ENCODE data around the gene ADARB1. TPM values are rescaled to one million over a fixed set of nuclear protein-coding genes. Genes with fewer than 3 reads are reported as not detected.

ADARB1 gene
- total RNA-seq, 1 donor from 2014 or later: 18.8 TPM

DNA sequence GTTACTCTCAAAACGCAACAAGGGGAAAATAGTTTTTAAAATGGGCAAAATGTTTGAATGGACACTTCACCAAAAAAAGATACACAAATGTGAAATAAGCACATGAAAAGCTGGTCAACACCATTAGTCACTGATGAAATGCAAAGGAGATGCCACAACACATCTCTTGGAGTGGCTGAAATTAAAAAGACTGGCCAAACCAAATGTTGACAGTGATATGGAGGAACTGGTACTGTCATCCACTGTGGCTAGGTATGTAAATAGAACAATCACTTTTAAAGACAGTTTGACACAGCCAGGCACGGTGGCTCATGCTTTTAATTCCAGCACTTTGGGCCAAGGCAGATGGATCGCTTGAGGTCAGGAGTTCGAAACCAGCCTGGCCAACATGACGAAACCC lies 122.2 kb downstream of the ADARB1 start:
- DNase-seq (ENCODE audit: low read depth, low spot score): no peak

- DNase-seq (ENCODE audit: low read depth, low spot score): no peak
Measured at GRCh38 chr21:45199201-45199600, 124.8 kb downstream of the ADARB1 start.

GRCh38 chr21:45200031-45200430 lies 125.7 kb downstream of the ADARB1 start:
- DNase-seq (ENCODE audit: low read depth, low spot score): no peak

DNA sequence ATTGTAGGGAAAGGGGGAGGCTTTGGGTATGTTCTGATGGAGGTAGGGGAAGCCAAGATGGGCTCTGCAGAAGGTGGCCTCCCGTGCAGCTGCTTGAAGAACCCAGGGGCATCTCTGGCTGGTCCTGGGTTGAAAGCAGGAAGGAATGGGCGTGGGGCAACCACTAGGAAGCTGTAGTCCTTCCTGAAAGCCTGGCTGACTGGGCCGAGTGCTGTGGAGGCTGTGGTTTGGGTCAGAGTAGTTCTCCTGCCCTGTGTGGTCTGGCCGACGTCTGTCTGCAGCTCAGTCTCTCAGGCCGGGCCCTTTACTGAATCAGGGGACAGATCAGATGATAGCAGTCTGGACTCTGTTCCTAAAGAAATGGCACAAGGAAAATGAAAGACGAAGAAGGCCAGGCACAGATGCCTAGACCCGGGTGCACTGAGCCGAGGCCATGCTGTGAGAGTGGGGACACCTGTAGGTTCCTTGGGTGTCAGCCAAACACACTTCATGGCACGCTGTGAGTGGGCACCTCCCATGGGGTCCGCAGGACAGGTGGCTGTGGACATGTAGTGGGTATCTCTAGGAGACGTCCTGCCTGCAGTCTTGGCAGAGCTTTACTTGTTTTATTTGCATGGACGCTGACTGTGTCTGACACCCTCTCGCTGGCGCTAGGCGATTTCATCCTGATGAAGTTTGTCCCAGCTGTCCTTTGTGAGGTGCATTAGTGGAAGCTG lies 126.4 kb downstream of the ADARB1 start:
- DNase-seq (ENCODE audit: low read depth, low spot score): no peak

DNA sequence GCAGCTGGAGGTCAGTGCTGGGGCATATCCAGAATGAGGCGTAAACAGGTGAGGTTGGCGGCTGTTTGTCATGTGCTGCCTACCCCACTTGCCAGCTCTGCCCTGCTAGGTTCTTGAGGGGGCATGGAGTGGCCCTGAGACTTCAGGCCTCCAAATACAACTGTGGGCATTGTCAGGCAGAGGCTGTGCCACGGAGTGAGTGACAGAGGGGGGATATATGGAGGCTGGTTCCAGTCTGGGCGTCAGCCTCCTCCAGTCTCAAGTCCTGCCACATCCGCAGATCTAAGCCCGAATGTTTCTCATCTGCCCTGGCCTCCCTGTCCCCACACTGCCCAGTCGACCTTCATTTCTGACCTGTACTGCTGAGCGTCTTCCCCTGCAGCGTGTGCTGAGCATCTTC lies 128.0 kb downstream of the ADARB1 start:
- DNase-seq (ENCODE audit: low read depth, low spot score): no peak

DNA sequence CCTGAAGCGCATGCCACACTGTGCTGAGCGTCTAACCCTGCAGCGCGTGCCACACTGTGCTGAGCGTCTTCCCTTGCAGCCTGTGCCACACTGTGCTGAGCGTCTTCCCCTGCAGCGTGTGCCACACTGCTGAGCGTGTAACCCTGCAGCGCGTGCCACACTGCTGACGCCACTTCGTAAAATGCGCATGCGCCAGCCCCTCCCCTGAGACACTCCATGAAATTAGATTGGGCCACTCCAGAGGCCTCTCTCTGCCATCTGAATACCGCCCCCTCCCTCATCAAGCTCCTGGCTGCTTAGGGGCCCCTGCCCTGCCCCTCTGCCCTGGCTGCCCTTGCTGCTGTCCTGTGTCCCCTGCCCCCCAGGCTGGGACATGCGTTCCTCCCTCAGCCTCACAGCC lies 128.5 kb downstream of the ADARB1 start:
- no peak for DNase-seq (ENCODE audit: low read depth, low spot score)

GRCh38 chr21:45203983-45204382 lies 129.6 kb downstream of the ADARB1 start:
- DNase-seq (ENCODE audit: low read depth, low spot score): no peak

DNA sequence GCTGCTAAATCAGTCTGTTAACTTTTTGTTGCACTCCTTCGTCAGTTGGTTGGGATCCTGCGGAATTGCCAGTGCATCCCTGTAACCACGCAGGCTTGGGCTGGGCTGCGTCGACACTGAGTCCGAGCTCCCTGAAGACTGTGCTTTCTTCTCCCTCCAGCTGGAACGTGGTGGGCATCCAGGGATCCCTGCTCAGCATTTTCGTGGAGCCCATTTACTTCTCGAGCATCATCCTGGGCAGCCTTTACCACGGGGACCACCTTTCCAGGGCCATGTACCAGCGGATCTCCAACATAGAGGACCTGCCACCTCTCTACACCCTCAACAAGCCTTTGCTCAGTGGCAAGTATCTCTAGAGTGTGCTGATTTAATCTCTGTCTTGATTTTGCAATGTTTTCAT lies 130.0 kb downstream of the ADARB1 start:
- no peak for DNase-seq (ENCODE audit: low read depth, low spot score)

GRCh38 chr21:45207839-45208626 lies 133.7 kb downstream of the ADARB1 start:
- DNase-seq (ENCODE audit: low read depth, low spot score): no peak

- DNase-seq (ENCODE audit: low read depth, low spot score): no peak
Measured at GRCh38 chr21:45208627-45208951, 134.2 kb downstream of the ADARB1 start.

DNA sequence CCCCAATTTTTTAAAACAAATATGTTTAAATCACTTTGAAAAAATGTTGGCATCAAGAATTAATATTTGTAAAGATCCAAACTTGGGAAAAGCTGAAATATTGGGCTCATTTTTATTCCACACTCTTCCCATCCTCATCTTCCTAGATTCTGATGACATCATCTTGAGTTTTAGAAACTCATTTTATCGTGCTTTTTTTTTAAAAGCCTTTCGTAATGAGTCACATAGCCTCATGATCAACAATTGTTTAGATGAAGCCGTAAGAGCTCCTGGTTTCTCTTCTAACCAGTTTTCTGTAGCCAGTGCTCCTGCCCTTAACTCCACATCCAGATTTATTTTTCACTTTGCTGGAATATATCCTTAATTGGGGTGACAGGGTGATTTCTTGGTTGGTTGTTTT lies 134.7 kb downstream of the ADARB1 start:
- no peak for DNase-seq (ENCODE audit: low read depth, low spot score)

GRCh38 chr21:45209685-45210284 lies 135.4 kb downstream of the ADARB1 start:
- no peak for DNase-seq (ENCODE audit: low read depth, low spot score)

GRCh38 chr21:45210461-45210983 lies 136.1 kb downstream of the ADARB1 start:
- no peak for DNase-seq (ENCODE audit: low read depth, low spot score)

DNA sequence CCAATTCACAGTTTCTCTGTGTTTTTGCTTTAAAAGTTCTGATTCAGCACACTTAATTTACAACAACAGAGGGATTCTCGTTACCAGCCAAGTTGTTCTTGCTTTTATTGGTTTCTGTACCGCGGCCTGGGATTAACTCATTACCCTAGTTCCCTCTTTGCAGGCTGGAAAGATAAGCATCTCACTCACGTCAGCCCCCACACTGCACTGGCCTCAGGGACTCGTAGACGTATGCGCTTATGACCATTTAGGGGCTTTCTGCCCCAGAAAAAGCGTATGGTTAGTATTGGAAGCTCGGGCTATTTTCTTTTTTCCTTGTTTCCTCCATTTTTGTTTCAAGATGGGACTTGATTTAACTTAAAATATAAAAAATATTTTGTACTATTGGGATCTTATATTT lies 137.3 kb downstream of the ADARB1 start:
- no peak for DNase-seq (ENCODE audit: low read depth, low spot score)

DNA sequence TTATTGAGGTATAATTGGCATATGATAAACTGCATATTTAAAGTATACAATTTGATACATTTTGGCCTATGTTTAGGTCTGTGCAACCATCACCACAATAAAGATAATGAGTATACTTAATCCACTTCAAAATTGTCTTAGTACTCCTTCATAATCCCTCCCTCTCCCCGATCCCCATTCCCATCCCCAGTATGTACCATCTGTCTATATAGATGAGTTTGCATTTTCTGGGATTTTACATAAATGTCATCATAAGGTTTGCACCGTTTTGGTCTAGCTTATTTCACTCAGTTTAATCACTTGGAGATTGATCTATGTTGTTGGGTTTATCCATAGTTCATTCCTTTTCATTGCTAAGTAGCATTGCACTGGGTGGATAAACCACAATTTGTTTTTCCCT lies 139.0 kb downstream of the ADARB1 start:
- no peak for DNase-seq (ENCODE audit: low read depth, low spot score)

GRCh38 chr21:45215213-45215612 lies 140.8 kb downstream of the ADARB1 start:
- DNase-seq (ENCODE audit: low read depth, low spot score): no peak

DNA sequence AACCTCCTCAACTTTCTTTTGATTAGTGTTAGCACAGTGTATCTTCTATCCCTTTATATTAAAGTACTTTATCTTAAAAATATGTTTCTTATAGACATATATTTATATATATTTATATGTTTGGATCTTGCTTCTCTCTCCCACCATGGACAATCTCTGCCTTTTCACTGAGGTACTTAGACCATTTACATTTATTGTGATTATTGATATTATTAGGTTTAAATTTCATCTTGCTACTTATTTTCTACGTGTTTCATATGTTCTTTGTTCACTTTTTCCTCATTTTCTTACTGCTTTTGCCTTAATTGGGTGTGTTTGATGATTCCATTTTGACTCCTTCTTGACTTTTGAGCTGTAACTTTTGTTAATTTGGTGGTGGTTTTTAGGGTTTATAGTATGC lies 142.6 kb downstream of the ADARB1 start:
- DNase-seq (ENCODE audit: low read depth, low spot score): no peak

DNA sequence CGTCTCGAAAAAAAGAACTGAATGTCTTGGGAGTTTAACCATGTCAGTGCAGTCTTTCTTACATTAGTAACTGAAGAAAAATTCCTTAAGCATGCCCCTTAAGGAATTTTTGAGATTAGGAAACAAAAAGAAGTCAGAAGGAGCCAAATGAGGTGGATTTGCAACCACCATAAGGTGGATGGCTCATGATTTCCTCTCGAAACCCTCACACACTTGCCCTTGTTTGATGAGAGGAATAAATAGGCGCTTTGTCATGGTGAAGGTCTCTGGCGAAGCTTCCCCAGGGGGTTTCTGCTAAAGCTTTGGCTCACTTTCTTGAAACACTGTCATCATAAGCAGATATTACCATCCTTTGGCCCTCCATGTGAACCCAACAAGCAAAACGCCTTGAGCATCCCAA lies 145.1 kb downstream of the ADARB1 start:
- no peak for DNase-seq (ENCODE audit: low read depth, low spot score)

DNA sequence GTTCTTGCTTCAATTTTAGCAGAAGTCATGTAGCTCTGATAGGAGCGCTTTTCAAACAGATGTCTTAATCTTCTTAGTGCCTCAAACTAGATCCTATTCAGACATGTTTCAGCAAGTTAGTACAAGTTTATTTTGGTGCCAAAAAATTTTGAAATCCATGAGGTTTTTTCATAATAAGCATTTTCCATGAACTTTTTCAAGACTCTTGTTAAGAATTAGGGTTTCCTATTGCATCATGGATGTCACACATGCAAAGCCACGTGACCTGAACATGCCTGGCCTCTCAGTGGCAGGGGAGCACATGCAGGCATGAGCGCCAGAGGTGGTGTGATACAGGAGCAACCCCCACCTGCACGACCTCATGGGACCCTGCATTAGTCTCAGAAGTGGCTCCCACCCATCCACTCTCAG lies 145.7 kb downstream of the ADARB1 start:
- DNase-seq (ENCODE audit: low read depth, low spot score): no peak

GRCh38 chr21:45220714-45221490 lies 146.5 kb downstream of the ADARB1 start:
- no peak for DNase-seq (ENCODE audit: low read depth, low spot score)

GRCh38 chr21:45222001-45222400 lies 147.6 kb downstream of the ADARB1 start:
- no peak for DNase-seq (ENCODE audit: low read depth, low spot score)

Measured in pulmonary artery endothelial cell (primary cell).